HepG2 (cell line): Measurements from ENCODE around the gene JAK2. TPM values are rescaled to one million over a fixed set of nuclear protein-coding genes. Genes with fewer than 3 reads are reported as not detected.

Experiments used
- BCL6 ChIP-seq: IDR thresholded peaks from 2 replicates; pipeline ENCODE4 v1.6.1; 2016; ENCODE audit warnings: missing genetic modification reagents, missing compliant biosample characterization
- GATA4 ChIP-seq: sonication (generic); IDR thresholded peaks from 2 replicates; pipeline ENCODE4 v1.6.1; 2016; ENCODE audit warnings: antibody characterized with exemption, low read depth, borderline replicate concordance
- HOXA3 ChIP-seq: sonication (generic); formaldehyde crosslinking; IDR thresholded peaks from 2 replicates; pipeline ENCODE4 v1.5.0; 2020; ENCODE audit warnings: missing genetic modification reagents
- ISL2 ChIP-seq: sonication (generic); formaldehyde crosslinking; IDR thresholded peaks from 2 replicates; pipeline ENCODE4 v1.5.0; 2020; ENCODE audit warnings: missing genetic modification reagents
- RAD21 ChIP-seq: fragments of 450-650 bp; formaldehyde crosslinking; IDR thresholded peaks from 2 replicates; pipeline ENCODE4 v1.5.0; 2020; ENCODE audit warnings: mild to moderate bottlenecking
- SALL1 ChIP-seq: sonication (generic); formaldehyde crosslinking; IDR thresholded peaks from 2 replicates; pipeline ENCODE4 v1.8.0; 2022; ENCODE audit warnings: mild to moderate bottlenecking, missing genetic modification reagents
- SP140L ChIP-seq: sonication (generic); formaldehyde crosslinking; IDR thresholded peaks from 2 replicates; pipeline ENCODE4 v1.4.0; 2020; ENCODE audit warnings: missing genetic modification reagents, borderline replicate concordance
- UBTF ChIP-seq: sonication (generic); formaldehyde crosslinking; IDR thresholded peaks from 2 replicates; pipeline ENCODE4 v1.4.0; 2020; ENCODE audit warnings: mild to moderate bottlenecking, missing genetic modification reagents
- ZBTB4 ChIP-seq: sonication (generic); formaldehyde crosslinking; IDR thresholded peaks from 2 replicates; pipeline ENCODE4 v1.4.0; 2020; ENCODE audit warnings: missing genetic modification reagents, mild to moderate bottlenecking, borderline replicate concordance
- ZMYM4 ChIP-seq: sonication (generic); formaldehyde crosslinking; IDR thresholded peaks from 2 replicates; pipeline ENCODE4 v1.8.1; 2023; ENCODE audit warnings: mild to moderate bottlenecking, missing genetic modification reagents
- ZNF160 ChIP-seq: sonication (generic); formaldehyde crosslinking; IDR thresholded peaks from 2 replicates; pipeline ENCODE4 v1.8.0; 2022; ENCODE audit warnings: mild to moderate bottlenecking, inconsistent platforms, missing genetic modification reagents
- ZNF263 ChIP-seq: sonication (generic); formaldehyde crosslinking; IDR thresholded peaks from 2 replicates; pipeline ENCODE4 v1.4.0; 2020; ENCODE audit warnings: missing genetic modification reagents
- polyA plus RNA-seq, 8 experiments: library from polyadenylated mRNA; depleted of rRNA in 3 of 8; stranded (reverse) in 7 of 8; unstranded in 1 of 8; fragments of >200 nt; fragmentation: Illumina TruSeq in 4 of 8; extraction: Trizol in 4 of 8; gene quantifications; 2 replicates each; pipeline versions ENCODE4 v1.2.1 to v1.2.3, GENCODE V29; 2011 to 2016; ENCODE audit warnings: low read depth in 4 of 8, missing spikeins in 1 of 8, mixed read lengths in 1 of 8; ENCODE audit not compliant: insufficient read depth in 1 of 8
- total RNA-seq, 5 experiments: library from RNA; depleted of rRNA; stranded (reverse); fragments of >200 nt; fragmentation: Illumina TruSeq; extraction: Trizol; gene quantifications; 2 replicates each; pipeline ENCODE4 v1.2.3, GENCODE V29; 2016; ENCODE audit warnings: low read depth in 1 of 5
- TF ChIP-seq, protein P1 (sequence below): sonication (generic); formaldehyde crosslinking; IDR thresholded peaks from 2 replicates; pipeline ENCODE4 v1.4.0; 2020; ENCODE audit warnings: missing genetic modification reagents
- TF ChIP-seq, protein P2 (sequence below): sonication (generic); formaldehyde crosslinking; IDR thresholded peaks from 2 replicates; pipeline ENCODE4 v1.5.1; 2020; ENCODE audit warnings: missing genetic modification reagents, mild to moderate bottlenecking, borderline replicate concordance

The JAK2 gene
- total and polyA plus RNA-seq, 2 of the 13 experiments (the other 11 are each of a cell fraction or from before 2014, with no cell fraction given), result 1.1 to 4.1 TPM

DNA sequence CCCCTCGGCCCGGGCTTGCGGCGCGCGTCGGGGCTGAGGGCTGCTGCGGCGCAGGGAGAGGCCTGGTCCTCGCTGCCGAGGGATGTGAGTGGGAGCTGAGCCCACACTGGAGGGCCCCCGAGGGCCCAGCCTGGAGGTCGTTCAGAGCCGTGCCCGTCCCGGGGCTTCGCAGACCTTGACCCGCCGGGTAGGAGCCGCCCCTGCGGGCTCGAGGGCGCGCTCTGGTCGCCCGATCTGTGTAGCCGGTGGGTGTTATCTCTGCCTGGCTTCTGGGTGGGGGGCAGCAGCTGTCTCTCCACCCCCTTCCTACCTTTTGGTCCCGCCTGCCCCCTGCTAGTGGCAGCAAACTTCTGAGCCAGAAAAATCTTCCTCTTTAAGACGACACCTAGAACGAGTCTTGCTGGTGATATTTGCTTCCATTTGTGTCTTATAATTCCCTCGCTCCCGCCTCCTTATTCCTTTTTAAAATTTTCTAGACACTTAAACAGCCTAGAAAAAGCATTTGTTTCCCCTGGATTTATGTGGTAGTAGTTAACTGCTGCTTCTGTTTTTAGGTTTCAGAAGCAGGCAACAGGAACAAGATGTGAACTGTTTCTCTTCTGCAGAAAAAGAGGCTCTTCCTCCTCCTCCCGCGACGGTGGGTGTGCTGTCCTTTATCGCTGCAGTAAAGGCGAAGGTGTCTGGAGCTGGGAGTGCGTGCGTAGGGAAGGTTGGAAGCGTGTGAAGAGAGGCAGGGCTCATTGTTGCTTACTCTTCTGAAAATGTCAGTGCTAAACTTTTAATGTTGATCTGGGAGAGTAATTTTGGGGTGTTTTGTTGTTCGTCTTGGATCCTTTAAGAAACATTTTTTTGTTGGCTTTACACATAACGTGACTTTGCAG, 554 bp downstream of the JAK2 start (continued):
- no peak for TF ChIP-seq ZBTB4 (CRISPR knock-in tag)
- TF ChIP-seq SALL1 (CRISPR knock-in tag), result peak; percentile 48; the same call in 1 of the 2 replicates
- no peak for TF ChIP-seq BCL6 (CRISPR knock-in tag)
- TF ChIP-seq RAD21 (CRISPR knock-in tag), result peak; percentile 2; the same call in 1 of the 2 replicates
- no peak for TF ChIP-seq SP140L (CRISPR knock-in tag)
- TF ChIP-seq ZNF160 (CRISPR knock-in tag), result peak; percentile 10; the same call in 1 of the 2 replicates
- TF ChIP-seq, protein P1, sequence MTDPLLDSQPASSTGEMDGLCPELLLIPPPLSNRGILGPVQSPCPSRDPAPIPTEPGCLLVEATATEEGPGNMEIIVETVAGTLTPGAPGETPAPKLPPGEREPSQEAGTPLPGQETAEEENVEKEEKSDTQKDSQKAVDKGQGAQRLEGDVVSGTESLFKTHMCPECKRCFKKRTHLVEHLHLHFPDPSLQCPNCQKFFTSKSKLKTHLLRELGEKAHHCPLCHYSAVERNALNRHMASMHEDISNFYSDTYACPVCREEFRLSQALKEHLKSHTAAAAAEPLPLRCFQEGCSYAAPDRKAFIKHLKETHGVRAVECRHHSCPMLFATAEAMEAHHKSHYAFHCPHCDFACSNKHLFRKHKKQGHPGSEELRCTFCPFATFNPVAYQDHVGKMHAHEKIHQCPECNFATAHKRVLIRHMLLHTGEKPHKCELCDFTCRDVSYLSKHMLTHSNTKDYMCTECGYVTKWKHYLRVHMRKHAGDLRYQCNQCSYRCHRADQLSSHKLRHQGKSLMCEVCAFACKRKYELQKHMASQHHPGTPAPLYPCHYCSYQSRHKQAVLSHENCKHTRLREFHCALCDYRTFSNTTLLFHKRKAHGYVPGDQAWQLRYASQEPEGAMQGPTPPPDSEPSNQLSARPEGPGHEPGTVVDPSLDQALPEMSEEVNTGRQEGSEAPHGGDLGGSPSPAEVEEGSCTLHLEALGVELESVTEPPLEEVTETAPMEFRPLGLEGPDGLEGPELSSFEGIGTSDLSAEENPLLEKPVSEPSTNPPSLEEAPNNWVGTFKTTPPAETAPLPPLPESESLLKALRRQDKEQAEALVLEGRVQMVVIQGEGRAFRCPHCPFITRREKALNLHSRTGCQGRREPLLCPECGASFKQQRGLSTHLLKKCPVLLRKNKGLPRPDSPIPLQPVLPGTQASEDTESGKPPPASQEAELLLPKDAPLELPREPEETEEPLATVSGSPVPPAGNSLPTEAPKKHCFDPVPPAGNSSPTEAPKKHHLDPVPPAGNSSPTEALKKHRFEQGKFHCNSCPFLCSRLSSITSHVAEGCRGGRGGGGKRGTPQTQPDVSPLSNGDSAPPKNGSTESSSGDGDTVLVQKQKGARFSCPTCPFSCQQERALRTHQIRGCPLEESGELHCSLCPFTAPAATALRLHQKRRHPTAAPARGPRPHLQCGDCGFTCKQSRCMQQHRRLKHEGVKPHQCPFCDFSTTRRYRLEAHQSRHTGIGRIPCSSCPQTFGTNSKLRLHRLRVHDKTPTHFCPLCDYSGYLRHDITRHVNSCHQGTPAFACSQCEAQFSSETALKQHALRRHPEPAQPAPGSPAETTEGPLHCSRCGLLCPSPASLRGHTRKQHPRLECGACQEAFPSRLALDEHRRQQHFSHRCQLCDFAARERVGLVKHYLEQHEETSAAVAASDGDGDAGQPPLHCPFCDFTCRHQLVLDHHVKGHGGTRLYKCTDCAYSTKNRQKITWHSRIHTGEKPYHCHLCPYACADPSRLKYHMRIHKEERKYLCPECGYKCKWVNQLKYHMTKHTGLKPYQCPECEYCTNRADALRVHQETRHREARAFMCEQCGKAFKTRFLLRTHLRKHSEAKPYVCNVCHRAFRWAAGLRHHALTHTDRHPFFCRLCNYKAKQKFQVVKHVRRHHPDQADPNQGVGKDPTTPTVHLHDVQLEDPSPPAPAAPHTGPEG (CRISPR knock-in tag), result peak; percentile 6; the same call in 1 of the 2 replicates
- 0 out of 2 replicates have a peak, but pooled peaks have one; percentile 2 for TF ChIP-seq ZMYM4
- peak; percentile 5; the same call in 1 of the 2 replicates for TF ChIP-seq ZNF263
- no peak for TF ChIP-seq GATA4
- TF ChIP-seq UBTF (CRISPR knock-in tag), result peak; percentile 75; the same call in 1 of the 2 replicates
- TF ChIP-seq ISL2 (CRISPR knock-in tag), result peak; percentile 16; the same call in 1 of the 2 replicates
- peak; percentile 8; the same call in 1 of the 2 replicates for TF ChIP-seq HOXA3
- TF ChIP-seq, protein P2, sequence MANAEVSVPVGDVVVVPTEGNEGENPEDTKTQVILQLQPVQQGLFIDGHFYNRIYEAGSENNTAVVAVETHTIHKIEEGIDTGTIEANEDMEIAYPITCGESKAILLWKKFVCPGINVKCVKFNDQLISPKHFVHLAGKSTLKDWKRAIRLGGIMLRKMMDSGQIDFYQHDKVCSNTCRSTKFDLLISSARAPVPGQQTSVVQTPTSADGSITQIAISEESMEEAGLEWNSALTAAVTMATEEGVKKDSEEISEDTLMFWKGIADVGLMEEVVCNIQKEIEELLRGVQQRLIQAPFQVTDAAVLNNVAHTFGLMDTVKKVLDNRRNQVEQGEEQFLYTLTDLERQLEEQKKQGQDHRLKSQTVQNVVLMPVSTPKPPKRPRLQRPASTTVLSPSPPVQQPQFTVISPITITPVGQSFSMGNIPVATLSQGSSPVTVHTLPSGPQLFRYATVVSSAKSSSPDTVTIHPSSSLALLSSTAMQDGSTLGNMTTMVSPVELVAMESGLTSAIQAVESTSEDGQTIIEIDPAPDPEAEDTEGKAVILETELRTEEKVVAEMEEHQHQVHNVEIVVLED (CRISPR knock-in tag), result 0 out of 2 replicates have a peak, but pooled peaks have one; percentile 37
